GM18870 (cell line): ENCODE data around the gene RAB15.
"Not testable (repeated sequence)": the region's sequence is repeated elsewhere in the genome, so short reads cannot be mapped to it uniquely, and the experiment has no call there.

Experiments
- ATAC-seq: cut with Tn5 transposase; IDR thresholded peaks from one replicate; pipeline ENCODE4 v1.9.1; 2021; ENCODE audit warnings: moderate library complexity; ENCODE audit not compliant: unreplicated experiment

RAB15 gene

GRCh38 chr14:64913477-64913876, 58.7 kb downstream of the RAB15 start:
- ATAC-seq = not testable (repeated sequence)

- ATAC-seq = no peak
Measured at GRCh38 chr14:64912261-64912660, 59.9 kb downstream of the RAB15 start.

GRCh38 chr14:64910847-64911495, 61.2 kb downstream of the RAB15 start:
- no peak for ATAC-seq

GRCh38 chr14:64906022-64906421, 66.1 kb downstream of the RAB15 start:
- no peak for ATAC-seq

- no peak for ATAC-seq
Measured at GRCh38 chr14:64899958-64900357, 72.2 kb downstream of the RAB15 start.
